HG02571 (cell line): ENCODE results near the gene DVL3.

Experiments used
- ATAC-seq: cut with Tn5 transposase; IDR thresholded peaks from one replicate; pipeline ENCODE4 v1.9.1; 2021; ENCODE audit warnings: mild to moderate bottlenecking, moderate library complexity; ENCODE audit not compliant: unreplicated experiment

Gene DVL3

GRCh38 chr3:184209146-184209923 lies 54.2 kb downstream of the DVL3 start:
- ATAC-seq = no peak

- ATAC-seq = no peak
Measured at GRCh38 chr3:184211297-184211696, 56.1 kb downstream of the DVL3 start.

- no peak for ATAC-seq
Measured at GRCh38 chr3:184211718-184212117, 56.5 kb downstream of the DVL3 start.

- ATAC-seq = no peak
Measured at GRCh38 chr3:184218814-184219213, 63.6 kb downstream of the DVL3 start.

- no peak for ATAC-seq
Measured at GRCh38 chr3:184222521-184222920, 67.3 kb downstream of the DVL3 start.
